ENCODE data around the gene KIF16B.

The KIF16B gene

GRCh38 chr20:16295534-16295933 lies 277.7 kb downstream of the KIF16B start:
- DNase-seq (ENCODE audit: low spot score): no peak

- peak; percentile 17 for DNase-seq (ENCODE audit: low spot score)
Measured at GRCh38 chr20:16293590-16293989, 279.7 kb downstream of the KIF16B start.

DNA sequence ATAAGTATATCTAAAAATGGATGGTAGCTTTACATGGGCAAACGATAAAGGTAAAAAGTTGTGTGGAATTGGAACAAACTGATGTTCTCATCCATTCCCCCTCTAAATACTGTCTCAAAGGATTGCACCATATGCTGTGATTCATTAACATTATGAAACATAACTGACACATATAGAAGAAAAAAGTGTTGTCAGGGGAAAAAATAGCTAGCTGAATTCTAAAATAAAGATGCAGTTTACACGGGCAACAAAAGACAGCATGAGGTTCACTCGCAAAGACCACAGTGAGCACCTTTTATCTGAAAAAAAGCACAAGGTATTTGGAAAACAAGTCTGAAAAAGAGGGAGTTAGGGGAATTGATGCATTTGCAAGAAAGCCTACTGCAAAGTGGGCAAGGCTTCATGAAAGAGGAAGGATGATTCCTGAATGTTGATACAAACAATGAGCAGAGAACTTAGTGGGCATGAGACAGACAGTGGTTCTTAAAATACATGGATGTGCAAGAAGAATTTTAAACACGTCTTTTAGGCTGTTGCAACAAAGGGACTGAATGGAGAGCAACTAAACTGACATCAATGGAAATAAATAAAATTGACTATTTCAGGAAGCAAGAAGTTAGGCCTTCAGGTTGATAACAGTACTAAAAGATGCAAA lies 280.9 kb downstream of the KIF16B start:
- DNase-seq (ENCODE audit: low spot score): no peak

DNA sequence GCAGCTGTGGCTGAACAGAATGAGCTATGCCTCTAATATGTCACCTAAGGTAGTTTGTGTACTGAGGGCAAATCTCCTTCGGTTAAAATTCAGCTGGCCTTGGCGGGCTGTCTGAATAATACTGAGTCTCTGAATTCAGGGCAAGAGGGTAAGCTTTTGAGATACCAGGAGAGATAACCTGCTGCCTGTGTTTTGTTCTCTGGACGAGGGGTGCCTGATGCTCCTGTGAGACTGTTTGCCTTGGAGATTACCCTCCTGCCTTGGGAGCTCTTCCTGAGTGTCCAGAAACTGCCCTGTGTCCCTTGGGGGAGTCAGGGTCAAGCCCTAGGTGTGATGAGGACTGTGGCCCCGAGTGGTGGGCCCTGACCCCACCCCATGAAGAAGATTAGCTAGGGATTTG lies 282.9 kb downstream of the KIF16B start:
- no peak for DNase-seq (ENCODE audit: low spot score)

DNA sequence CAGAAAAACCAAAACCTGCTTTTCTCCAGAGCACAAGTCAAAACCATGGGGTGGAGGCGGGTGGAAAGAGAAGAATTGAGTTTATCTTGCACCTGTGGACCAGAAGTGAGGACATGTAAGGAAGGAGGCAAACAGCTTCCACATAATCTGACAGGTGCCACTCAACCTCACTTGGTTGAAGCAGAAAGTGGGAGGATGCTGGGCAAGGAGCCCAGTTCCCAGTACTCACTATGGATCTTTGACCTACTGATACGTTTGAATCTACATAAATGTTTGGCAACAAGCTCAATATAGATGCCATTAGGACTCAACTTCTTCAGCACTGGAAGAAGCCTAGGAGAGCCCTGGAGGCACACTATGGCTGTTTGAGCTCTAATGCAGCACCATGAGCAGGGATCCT lies 285.5 kb downstream of the KIF16B start:
- DNase-seq (ENCODE audit: low spot score): no peak

DNA sequence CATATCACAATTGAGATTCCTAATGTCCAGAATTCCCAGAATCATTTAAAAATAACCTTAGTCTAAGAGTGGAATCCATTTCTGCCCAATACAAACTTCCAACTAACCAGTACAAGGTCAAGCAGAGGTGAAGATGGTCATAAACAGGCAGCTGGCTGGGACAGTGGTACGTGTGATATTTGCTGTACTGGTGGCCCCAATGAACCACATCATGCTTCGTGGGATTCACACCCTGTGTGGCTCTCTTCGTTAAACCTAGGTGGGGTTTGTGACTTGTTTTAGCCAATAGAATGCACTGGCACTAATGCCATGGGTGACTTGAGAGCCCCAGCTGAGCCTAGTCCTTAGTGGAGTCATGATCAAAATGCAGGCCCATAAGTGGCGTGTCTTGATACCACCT lies 286.6 kb downstream of the KIF16B start:
- DNase-seq (ENCODE audit: low spot score): no peak

DNA sequence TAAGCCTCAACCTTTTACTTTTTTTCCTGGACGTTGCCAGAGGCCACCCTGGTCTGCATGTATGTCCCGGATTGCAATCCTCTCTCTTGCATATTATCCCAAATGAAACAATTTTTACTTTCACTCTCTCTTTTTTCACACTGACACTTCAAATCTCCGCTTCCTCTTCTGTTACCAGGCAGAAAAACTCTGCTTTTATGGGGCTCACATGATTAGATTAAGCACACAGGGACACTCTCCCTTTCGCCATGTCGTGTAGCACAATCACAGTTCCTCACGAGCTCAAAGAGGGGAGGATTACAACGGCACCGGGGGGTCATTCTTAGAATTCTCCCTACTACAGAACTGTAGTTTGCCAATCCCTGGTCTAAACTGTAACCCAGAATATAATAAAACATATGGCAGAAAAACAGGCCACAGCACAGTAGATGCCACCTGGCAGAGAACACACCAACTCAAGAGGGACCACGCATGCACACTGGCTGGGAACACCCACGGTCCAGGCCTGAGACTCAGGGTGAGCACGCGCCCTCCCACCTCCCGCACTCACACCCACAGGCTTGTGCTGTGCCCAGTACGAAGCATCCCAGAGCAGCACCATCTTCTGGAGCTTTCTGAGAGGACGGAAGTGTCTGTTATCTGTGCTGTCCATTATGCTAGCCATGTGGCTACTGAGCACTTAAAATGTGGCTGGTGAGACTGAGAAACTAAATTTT lies 288.7 kb downstream of the KIF16B start:
- DNase-seq (ENCODE audit: low spot score): no peak

DNA sequence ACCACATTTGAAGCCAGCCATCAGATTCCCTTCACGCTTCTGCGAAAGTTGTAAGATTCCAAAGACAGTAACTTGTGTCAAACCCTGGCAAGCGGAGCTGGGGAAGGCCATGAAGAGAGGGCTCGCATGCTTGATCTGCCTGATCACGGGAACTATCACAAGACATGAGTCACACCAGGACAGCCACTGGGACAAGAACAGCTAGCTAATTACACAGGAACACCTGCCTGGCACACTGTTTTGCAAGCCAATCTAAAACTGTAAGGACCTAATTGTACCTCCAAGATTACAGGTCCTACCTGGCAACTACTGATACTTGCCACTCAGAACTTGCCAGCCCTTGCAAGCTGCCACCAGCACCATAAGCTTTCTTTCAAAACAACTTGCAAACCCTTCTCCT lies 289.3 kb downstream of the KIF16B start:
- DNase-seq (ENCODE audit: low spot score): peak; percentile 76

- peak; percentile 76 for DNase-seq (ENCODE audit: low spot score)
Measured at GRCh38 chr20:16283307-16283706, 289.9 kb downstream of the KIF16B start.

DNA sequence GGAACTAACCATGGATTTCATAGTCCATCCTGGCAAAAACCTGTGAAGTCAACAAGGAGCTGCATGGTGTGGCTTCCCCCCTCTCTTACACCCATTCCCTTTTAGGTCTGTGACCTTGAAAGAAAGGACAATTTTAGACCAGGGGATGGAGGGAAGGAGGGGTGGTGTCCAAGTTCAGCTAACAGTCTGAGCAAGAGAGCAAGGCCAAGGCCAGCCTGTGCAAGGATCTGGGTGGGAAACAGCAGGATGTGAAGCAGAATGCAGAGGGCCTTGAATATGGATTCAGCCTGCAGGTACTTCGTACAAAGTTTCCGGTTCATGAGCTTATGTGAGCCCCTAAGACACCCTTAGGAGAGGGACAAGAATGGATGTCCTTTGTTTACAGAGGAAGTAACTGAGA lies 293.0 kb downstream of the KIF16B start:
- DNase-seq (ENCODE audit: low spot score): no peak

DNA sequence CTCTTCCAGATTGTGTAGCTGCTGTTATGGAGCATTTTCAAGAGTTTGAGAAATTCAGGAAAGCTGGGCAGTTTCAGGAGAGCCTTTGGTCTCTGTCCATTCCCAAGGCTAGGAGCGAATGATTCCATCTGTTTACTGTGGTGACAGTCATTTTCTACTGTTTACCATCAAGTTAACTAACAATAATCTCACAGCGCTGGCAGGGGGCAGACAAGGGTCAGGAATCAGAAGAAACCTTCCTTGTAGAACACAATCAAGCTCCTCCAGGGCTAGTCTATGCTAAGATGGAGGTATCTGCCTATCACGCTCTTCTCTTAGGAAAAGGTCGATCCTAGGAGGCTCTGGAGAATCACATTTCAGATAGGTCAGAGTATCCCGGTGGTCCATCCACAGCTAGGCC lies 293.9 kb downstream of the KIF16B start:
- DNase-seq (ENCODE audit: low spot score): no peak

DNA sequence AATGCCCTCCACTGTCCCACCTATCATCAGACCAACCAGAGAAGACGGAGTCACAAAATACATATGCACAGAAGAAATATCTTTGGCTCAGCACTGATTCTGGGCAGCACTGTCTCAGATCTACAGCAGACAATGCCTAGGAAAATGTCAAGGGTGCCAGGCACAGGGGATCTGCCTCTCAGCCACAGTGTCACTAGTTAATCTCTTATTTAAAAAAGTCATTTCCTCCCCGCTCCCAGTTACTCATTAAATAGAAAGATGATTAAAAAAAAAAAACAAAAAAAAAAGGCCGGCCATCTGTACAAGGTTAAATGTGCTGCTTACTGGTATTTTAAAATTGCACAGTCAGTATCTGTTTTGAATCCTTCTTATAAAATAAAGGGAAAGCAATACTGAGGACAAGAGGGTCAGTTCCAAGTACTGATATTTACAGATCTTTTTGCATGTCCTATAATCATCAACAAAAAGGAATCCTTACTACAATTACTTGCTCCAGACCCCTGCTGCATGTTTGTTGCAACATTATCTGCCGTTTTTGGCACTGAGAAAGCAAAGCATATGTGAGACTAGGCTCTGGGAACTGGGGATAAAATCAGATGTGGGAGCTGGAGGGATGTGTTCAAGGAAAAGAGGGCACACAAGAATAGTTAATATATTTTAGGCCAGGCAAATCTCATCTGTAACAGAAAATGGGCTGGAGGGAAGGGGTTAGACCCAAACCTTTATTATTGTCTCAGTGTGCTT lies 299.3 kb downstream of the KIF16B start:
- DNase-seq (ENCODE audit: low spot score): peak; percentile 48

DNA sequence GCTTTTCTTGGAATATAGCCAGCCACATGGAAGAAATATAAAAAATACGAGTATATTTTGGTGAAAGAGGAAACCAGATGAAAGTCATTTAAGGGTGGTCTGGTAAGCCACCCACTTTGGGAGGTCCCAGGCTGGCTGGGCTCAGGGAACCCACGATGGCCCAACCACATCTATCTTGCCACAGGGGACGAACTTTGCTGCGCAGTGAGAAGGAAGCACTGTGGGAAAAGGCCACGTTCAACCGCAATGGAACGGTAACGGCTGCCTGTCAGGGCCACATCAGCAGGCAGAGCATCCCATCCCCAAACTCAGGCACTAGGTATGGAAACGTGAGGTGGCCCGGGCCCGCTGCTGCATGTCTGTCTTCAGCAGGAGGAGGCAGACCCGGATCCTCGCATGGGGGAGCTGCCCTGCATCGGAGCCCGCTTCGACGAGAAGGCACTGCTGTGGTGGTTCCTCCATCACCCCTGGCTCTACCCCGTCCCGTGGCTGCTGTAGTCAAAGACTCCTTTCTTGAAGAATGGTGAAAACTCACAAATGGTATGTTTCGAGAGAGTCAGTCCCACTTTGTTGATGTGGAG lies 300.4 kb downstream of the KIF16B start:
- DNase-seq (ENCODE audit: low spot score): no peak

DNA sequence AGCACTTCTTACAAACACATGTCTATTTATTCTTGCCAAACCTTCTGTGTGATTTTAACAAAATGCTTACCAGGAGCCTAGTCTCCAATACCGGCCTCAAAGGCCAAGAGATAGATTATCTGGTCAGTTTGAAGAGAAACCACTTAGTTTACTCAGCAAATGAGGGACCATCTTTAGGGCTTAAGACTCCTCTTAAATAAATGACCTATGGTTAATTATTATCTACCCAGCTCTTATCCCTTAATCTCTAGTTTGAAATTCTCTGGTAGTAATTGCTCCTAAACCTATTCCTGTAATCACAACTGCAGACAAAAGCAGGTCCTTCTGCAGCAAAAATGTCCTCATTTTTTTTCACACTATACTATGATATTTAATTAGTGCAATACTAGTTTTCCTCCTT lies 301.8 kb downstream of the KIF16B start:
- DNase-seq (ENCODE audit: low spot score): peak; percentile 15

- DNase-seq (ENCODE audit: low spot score): no peak
Measured at GRCh38 chr20:16270989-16271388, 302.3 kb downstream of the KIF16B start.

DNA sequence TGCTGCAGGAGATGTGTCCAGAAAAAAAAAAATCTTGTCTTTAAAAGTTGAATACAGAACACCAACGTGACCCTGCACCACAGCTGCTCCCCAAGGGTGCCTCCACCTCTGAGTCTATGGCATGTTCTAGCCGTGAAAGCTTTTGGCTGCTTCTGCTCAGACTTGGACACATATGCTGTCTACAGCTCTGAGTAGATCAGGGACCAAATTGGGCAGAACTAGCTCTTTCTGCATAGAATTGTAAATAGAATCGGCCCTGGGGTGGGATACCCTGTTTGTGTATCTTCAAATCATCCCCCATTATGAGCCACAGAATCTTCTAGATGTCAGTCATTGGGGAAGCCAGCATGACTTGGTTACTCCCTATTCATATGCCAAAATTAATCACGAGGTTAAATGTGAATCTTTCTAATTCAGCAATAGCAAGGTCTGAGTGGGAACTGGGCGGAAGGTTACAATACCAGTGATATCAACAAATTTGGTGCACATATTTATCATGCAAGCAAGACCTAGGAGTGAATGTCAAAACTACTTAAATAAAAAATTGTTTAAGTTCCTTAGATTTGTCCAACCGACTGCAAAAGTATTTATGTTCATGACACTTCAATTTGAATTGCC lies 302.8 kb downstream of the KIF16B start:
- DNase-seq (ENCODE audit: low spot score): no peak

GRCh38 chr20:16267526-16267925 lies 305.7 kb downstream of the KIF16B start:
- DNase-seq (ENCODE audit: low spot score): no peak

GRCh38 chr20:16265334-16265733 lies 307.9 kb downstream of the KIF16B start:
- no peak for DNase-seq (ENCODE audit: low spot score)

- no peak for DNase-seq (ENCODE audit: low spot score)
Measured at GRCh38 chr20:16263582-16263981, 309.7 kb downstream of the KIF16B start.

- DNase-seq (ENCODE audit: low spot score): no peak
Measured at GRCh38 chr20:16262594-16262993, 310.7 kb downstream of the KIF16B start.

DNA sequence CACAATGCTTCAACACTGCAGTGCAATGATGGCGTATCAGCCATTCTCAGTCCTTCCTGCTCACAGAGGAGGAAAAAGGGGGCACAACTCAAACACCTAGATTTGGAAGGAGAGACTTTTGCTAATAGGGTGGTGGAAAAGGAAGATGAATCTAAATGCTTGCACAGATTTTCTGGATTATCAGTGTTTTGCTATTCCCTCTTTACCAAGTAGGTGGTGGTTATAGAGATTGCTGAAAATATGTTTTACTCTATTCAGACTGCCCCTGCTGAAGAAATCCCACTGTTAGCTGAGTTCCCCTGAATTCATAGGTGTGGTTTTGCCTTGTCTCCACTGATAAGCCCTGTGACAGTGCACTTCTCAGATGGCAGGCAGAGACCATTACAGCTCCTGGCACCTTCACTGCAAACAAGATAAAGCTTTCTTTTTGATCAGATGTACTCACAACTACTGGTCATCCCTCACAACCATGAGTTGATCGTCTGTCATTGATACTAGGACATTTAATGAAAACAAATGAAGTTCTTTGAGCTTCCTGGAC lies 311.4 kb downstream of the KIF16B start:
- no peak for DNase-seq (ENCODE audit: low spot score)

DNA sequence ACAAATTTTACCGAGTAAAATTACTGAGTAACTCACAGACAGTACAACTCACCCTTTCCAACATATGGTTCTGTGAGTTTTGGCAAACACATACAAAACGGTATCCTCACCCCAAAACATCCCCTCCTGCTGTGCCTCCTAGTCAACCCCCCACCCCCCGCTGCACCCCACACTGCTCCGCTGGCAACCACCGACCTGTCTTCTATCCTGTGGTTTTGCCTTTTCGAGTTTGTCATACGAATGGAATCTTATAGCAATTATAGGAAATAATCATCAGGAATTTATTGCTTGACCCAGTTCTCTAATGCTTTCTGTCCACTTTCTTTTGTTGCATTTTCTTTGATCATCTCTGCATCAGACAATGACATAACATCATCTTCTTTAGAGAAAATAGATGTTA lies 312.3 kb downstream of the KIF16B start:
- DNase-seq (ENCODE audit: low spot score): no peak
